Vagina (tissue), 2 donors: ENCODE measurements around the gene CAMSAP1. TPM values are rescaled to one million over a fixed set of nuclear protein-coding genes. Genes with fewer than 3 reads are reported as not detected.

Source experiments
- DNase-seq, 2 donors: peaks; one replicate each; pipeline ENCODE4 v3.0.0-alpha.2; 2017; ENCODE audit errors: extremely low spot score in 2 of 2
- H3K27ac ChIP-seq: fragments of 200-600 bp; sonication (generic); one replicate; pipeline ENCODE4 v1.5.1; 2019
- H3K27me3 ChIP-seq: fragments of 200-600 bp; sonication (generic); one replicate; pipeline ENCODE4 v1.5.1; 2019
- H3K36me3 ChIP-seq, 2 donors: fragments of 200-600 bp; sonication (generic); one replicate each; pipeline ENCODE4 v1.5.1; 2017 to 2019
- H3K4me1 ChIP-seq: fragments of 200-600 bp; sonication (generic); one replicate; pipeline ENCODE4 v1.5.1; 2019
- H3K4me3 ChIP-seq, 2 donors: fragments of 200-600 bp; sonication (generic); 1 replicate in 1 of 2; 2 replicates in 1 of 2; pipeline ENCODE4 v1.5.1; 2016 to 2019
- H3K9me3 ChIP-seq: fragments of 200-600 bp; sonication (generic); one replicate; pipeline ENCODE4 v1.5.1; 2019
- CTCF ChIP-seq, 3 experiments: fragments of 450-650 bp in 2 of 3; fragments of 200-600 bp in 1 of 3; sonication (generic) in 1 of 3; IDR thresholded peaks; one replicate each; pipeline ENCODE4 v1.5.1; 2017 to 2019; ENCODE audit warnings: antibody characterized with exemption in 3 of 3, mild to moderate bottlenecking in 2 of 3, moderate library complexity in 2 of 3
- POLR2A ChIP-seq, 2 donors: fragments of 450-650 bp; IDR thresholded peaks; one replicate each; pipeline ENCODE4 v1.6.1; 2017; ENCODE audit warnings: antibody characterized with exemption in 2 of 2, mild to moderate bottlenecking in 2 of 2, moderate library complexity in 2 of 2
- POLR2AphosphoS5 ChIP-seq, 2 donors: sonication (generic); formaldehyde crosslinking; IDR thresholded peaks; one replicate each; pipeline ENCODE4 v1.9.0; 2017; ENCODE audit warnings: antibody characterized with exemption in 2 of 2, mild to moderate bottlenecking in 2 of 2, low read depth in 1 of 2; ENCODE audit not compliant: insufficient read depth in 1 of 2
- intact Hi-C: fragments of 100-400 bp; cut with DNase I; formaldehyde crosslinking; loops from one replicate; pipeline ENCODE4 v1.15.1; 2023
- total RNA-seq: library from RNA; depleted of rRNA; stranded (reverse); fragments of >200 nt; gene quantifications from one replicate; pipeline ENCODE4 v1.2.3, GENCODE V29; 2016

The CAMSAP1 gene
- total RNA-seq, 1 donor from 2014 or later: 20.9 TPM

GRCh38 chr9:135851748-135852147 is 55.6 kb downstream of the CAMSAP1 start:
- no peaks in the 10 kb centered on the region for H3K9me3 ChIP-seq
- no peak overlapping the region for H3K4me3 ChIP-seq
- H3K36me3 ChIP-seq: peaks cover 0 to 17% of the 10 kb centered on the region in 2 donors
- intact Hi-C loops: no loop called here
- no peak for TF ChIP-seq POLR2A (IDR thresholded peaks at IDR 0.05)
- TF ChIP-seq POLR2AphosphoS5 (IDR thresholded peaks at IDR 0.05; ENCODE audit: insufficient read depth in 1 of 2, low read depth in 1 of 2): no peak
- no peak for TF ChIP-seq CTCF (IDR thresholded peaks at IDR 0.05)
- H3K4me1 ChIP-seq: no peaks in the 10 kb centered on the region
- H3K27me3 ChIP-seq: no peaks in the 10 kb centered on the region
- DNase-seq: no peak
- H3K27ac ChIP-seq: no peak overlapping the region

- Histone ChIP-seq H3K4me1 (no peaks in the 10 kb centered on the region), H3K9me3 (no peaks in the 10 kb centered on the region), H3K4me3 (no peak overlapping the region), H3K27me3 (no peaks in the 10 kb centered on the region), H3K27ac (no peak overlapping the region), H3K36me3 (peaks cover 0 to 14% of the 10 kb centered on the region in 2 donors)
- intact Hi-C loops: no loop called here
- TF ChIP-seq POLR2A (IDR thresholded peaks at IDR 0.05): no peak
- TF ChIP-seq CTCF (IDR thresholded peaks at IDR 0.05): no peak
- no peak for TF ChIP-seq POLR2AphosphoS5 (IDR thresholded peaks at IDR 0.05; ENCODE audit: insufficient read depth in 1 of 2, low read depth in 1 of 2)
- DNase-seq: no peak
Measured at GRCh38 chr9:135850737-135851136, 56.6 kb downstream of the CAMSAP1 start.

GRCh38 chr9:135849181-135849580 is 58.2 kb downstream of the CAMSAP1 start:
- no peak overlapping the region for H3K27ac ChIP-seq
- no peaks in the 10 kb centered on the region for H3K4me1 ChIP-seq
- no peak for DNase-seq
- H3K36me3 ChIP-seq: peaks cover 0 to 13% of the 10 kb centered on the region in 2 donors
- intact Hi-C loops: no loop called here
- H3K27me3 ChIP-seq: no peaks in the 10 kb centered on the region
- no peak overlapping the region for H3K4me3 ChIP-seq
- H3K9me3 ChIP-seq: no peaks in the 10 kb centered on the region
- TF ChIP-seq CTCF (IDR thresholded peaks at IDR 0.05) (no peak), POLR2A (IDR thresholded peaks at IDR 0.05) (no peak), POLR2AphosphoS5 (IDR thresholded peaks at IDR 0.05; ENCODE audit: insufficient read depth in 1 of 2, low read depth in 1 of 2) (no peak)

- Histone ChIP-seq H3K27me3 (no peaks in the 10 kb centered on the region), H3K27ac (no peak overlapping the region), H3K9me3 (no peaks in the 10 kb centered on the region), H3K4me3 (no peak overlapping the region), H3K4me1 (no peaks in the 10 kb centered on the region), H3K36me3 (peaks cover 0 to 13% of the 10 kb centered on the region in 2 donors)
- no peak for DNase-seq
- intact Hi-C loops: no loop called here
- TF ChIP-seq CTCF (IDR thresholded peaks at IDR 0.05): no peak
- no peak for TF ChIP-seq POLR2A (IDR thresholded peaks at IDR 0.05)
- TF ChIP-seq POLR2AphosphoS5 (IDR thresholded peaks at IDR 0.05; ENCODE audit: insufficient read depth in 1 of 2, low read depth in 1 of 2): no peak
Measured at GRCh38 chr9:135848341-135849047, 58.9 kb downstream of the CAMSAP1 start.

- intact Hi-C loops: no loop called here
- TF ChIP-seq CTCF (IDR thresholded peaks at IDR 0.05) (no peak), POLR2AphosphoS5 (IDR thresholded peaks at IDR 0.05; ENCODE audit: insufficient read depth in 1 of 2, low read depth in 1 of 2) (no peak), POLR2A (IDR thresholded peaks at IDR 0.05) (no peak)
- Histone ChIP-seq H3K9me3 (no peaks in the 10 kb centered on the region), H3K4me3 (no peak overlapping the region), H3K27ac (no peak overlapping the region), H3K36me3 (peaks cover 0 to 13% of the 10 kb centered on the region in 2 donors), H3K27me3 (no peaks in the 10 kb centered on the region), H3K4me1 (no peaks in the 10 kb centered on the region)
- no peak for DNase-seq
Measured at GRCh38 chr9:135847833-135848232, 59.5 kb downstream of the CAMSAP1 start.
